ENCODE results near the gene DYNLT4.
A peak's percentile ranks its signal among the peaks of the same experiment; 100 is the strongest.

The DYNLT4 gene

GRCh38 chr1:44788120-44788860 lies 18.9 kb downstream of the DYNLT4 start, which contains the start of gene BEST4:
BEST4 (minus strand) TSS chr1:44788170; CDS start chr1:44787705, 465 bp downstream.
- Histone ChIP-seq H3K9me3 (no peaks in the 10 kb centered on the region), H3K4me1 (ENCODE audit: control insufficient read depth in 1 of 2, insufficient read depth in 1 of 2, low read depth in 1 of 2, low read length in 1 of 2) (peaks cover 29% of the 10 kb centered on the region in 2 experiments), H3K4me3 (ENCODE audit: low read depth in 1 of 2, low read length in 1 of 2) (no peak within 1 kb of the TSS), H3K36me3 (no peaks in the 10 kb centered on the region), H3K27me3 (peaks cover 20% of the 10 kb centered on the region), H3K27ac (no peak within 1 kb of the TSS)
- no peak for TF ChIP-seq CTCF (IDR thresholded peaks at IDR 0.05)

- Histone ChIP-seq H3K4me1 (ENCODE audit: control insufficient read depth in 1 of 2, insufficient read depth in 1 of 2, low read depth in 1 of 2, low read length in 1 of 2) (peaks cover 29% of the 10 kb centered on the region in 2 experiments), H3K9me3 (no peaks in the 10 kb centered on the region), H3K27me3 (peaks cover 20% of the 10 kb centered on the region), H3K4me3 (ENCODE audit: low read depth in 1 of 2, low read length in 1 of 2) (no peak overlapping the region), H3K27ac (no peak overlapping the region), H3K36me3 (no peaks in the 10 kb centered on the region)
- TF ChIP-seq CTCF (IDR thresholded peaks at IDR 0.05) = no peak
Measured at GRCh38 chr1:44787506-44787905, 19.6 kb downstream of the DYNLT4 start.

- no peaks in the 10 kb centered on the region for H3K36me3 ChIP-seq
- peaks cover 20% of the 10 kb centered on the region for H3K27me3 ChIP-seq
- H3K4me1 ChIP-seq (ENCODE audit: control insufficient read depth in 1 of 2, insufficient read depth in 1 of 2, low read depth in 1 of 2, low read length in 1 of 2) = peaks cover 29% of the 10 kb centered on the region in 2 experiments
- no peak overlapping the region for H3K27ac ChIP-seq
- H3K4me3 ChIP-seq (ENCODE audit: low read depth in 1 of 2, low read length in 1 of 2) = no peak overlapping the region
- H3K9me3 ChIP-seq = no peaks in the 10 kb centered on the region
- TF ChIP-seq CTCF (IDR thresholded peaks at IDR 0.05) = no peak
Measured at GRCh38 chr1:44786841-44787426, 20.2 kb downstream of the DYNLT4 start.

- H3K4me3 ChIP-seq (ENCODE audit: low read depth in 1 of 2, low read length in 1 of 2) = peak overlapping the region; percentile 66 to 72
- TF ChIP-seq CTCF (IDR thresholded peaks at IDR 0.05) = peak; percentile 97
- H3K27me3 ChIP-seq = peaks cover 20% of the 10 kb centered on the region
- H3K27ac ChIP-seq = peak overlapping the region; percentile 20
- peaks cover 29% of the 10 kb centered on the region in 2 experiments for H3K4me1 ChIP-seq (ENCODE audit: control insufficient read depth in 1 of 2, insufficient read depth in 1 of 2, low read depth in 1 of 2, low read length in 1 of 2)
- peaks cover 2% of the 10 kb centered on the region for H3K36me3 ChIP-seq
- no peaks in the 10 kb centered on the region for H3K9me3 ChIP-seq
Measured at GRCh38 chr1:44786138-44786840, 20.9 kb downstream of the DYNLT4 start.

- no peaks in the 10 kb centered on the region for H3K9me3 ChIP-seq
- H3K4me1 ChIP-seq (ENCODE audit: control insufficient read depth in 1 of 2, insufficient read depth in 1 of 2, low read depth in 1 of 2, low read length in 1 of 2) = peaks cover 29% of the 10 kb centered on the region in 2 experiments
- no peak overlapping the region for H3K27ac ChIP-seq
- H3K4me3 ChIP-seq (ENCODE audit: low read depth in 1 of 2, low read length in 1 of 2) = peak overlapping the region; percentile 66 to 72
- no peak for TF ChIP-seq CTCF (IDR thresholded peaks at IDR 0.05)
- peaks cover 20% of the 10 kb centered on the region for H3K27me3 ChIP-seq
- peaks cover 8% of the 10 kb centered on the region for H3K36me3 ChIP-seq
Measured at GRCh38 chr1:44785501-44786137, 21.5 kb downstream of the DYNLT4 start.
